DOHH2 (cell line): ENCODE results near the gene FRAS1.

Experiments used
- CTCF ChIP-seq: fragments of 200-600 bp; sonication (generic); IDR thresholded peaks from one replicate; pipeline ENCODE4 v1.5.1; 2014; ENCODE audit warnings: antibody characterized with exemption, mild to moderate bottlenecking, low read depth, low read length; ENCODE audit not compliant: poor library complexity, severe bottlenecking
- EZH2phosphoT487 ChIP-seq: fragments of 200-600 bp; sonication (generic); IDR thresholded peaks from 2 replicates; pipeline ENCODE4 v1.6.1; 2017; ENCODE audit warnings: borderline replicate concordance, mild to moderate bottlenecking, antibody characterized with exemption, low read length, moderate library complexity, mixed read lengths

DNA sequence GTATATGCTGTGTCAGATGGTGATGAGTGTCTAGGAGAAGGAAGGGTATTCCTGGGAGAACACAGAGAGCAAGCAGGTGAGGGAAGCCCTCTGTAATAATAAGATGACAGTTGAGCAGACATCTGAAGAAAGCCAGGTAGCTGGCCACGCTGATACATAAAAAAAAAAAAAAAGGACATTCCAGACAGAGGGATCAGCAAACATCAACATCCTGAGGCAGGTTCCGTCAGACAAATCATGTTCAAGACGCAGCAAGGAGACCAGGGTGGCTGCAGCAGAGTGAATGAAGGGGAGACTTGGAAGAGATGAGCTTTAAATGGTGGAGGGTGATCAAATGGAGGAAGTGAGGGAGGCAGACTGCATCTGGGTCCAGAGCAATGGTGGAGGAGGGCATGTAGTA lies 396.9 kb downstream of the FRAS1 start:
- TF ChIP-seq CTCF (no peak), EZH2phosphoT487 (no peak)
